Liver (tissue), 9 donors: ENCODE results near the gene MYO5C. TPM values are rescaled to one million over a fixed set of nuclear protein-coding genes. Genes with fewer than 3 reads are reported as not detected.

Experiments used
- DNase-seq: peaks from one replicate; pipeline ENCODE4 v3.0.0-alpha.2; 2017; ENCODE audit warnings: low spot score
- H3K27ac ChIP-seq, 2 donors: one replicate each; pipeline ENCODE4 v1.7.0; 2013; ENCODE audit warnings: inconsistent platforms in 2 of 2, low read length in 2 of 2, control low read depth in 1 of 2, low read depth in 1 of 2, mild to moderate bottlenecking in 1 of 2
- H3K27me3 ChIP-seq, 4 donors: one replicate each; pipeline versions ENCODE4 v1.6.1 to v1.7.0; 2013; ENCODE audit warnings: low read length in 3 of 4, inconsistent platforms in 1 of 4, mild to moderate bottlenecking in 1 of 4, moderate library complexity in 1 of 4; ENCODE audit not compliant: control insufficient read depth in 4 of 4, insufficient read depth in 4 of 4
- H3K36me3 ChIP-seq, 4 donors: one replicate each; pipeline versions ENCODE4 v1.6.1 to v1.7.0; 2013; ENCODE audit warnings: low read length in 3 of 4, mild to moderate bottlenecking in 3 of 4, low read depth in 1 of 4, moderate library complexity in 1 of 4; ENCODE audit not compliant: control insufficient read depth in 4 of 4, insufficient read depth in 3 of 4
- H3K4me1 ChIP-seq, 4 donors: one replicate each; pipeline versions ENCODE4 v1.6.1 to v1.7.0; 2013; ENCODE audit warnings: low read length in 3 of 4, mild to moderate bottlenecking in 3 of 4, moderate library complexity in 1 of 4; ENCODE audit not compliant: control insufficient read depth in 4 of 4, insufficient read depth in 4 of 4
- H3K4me3 ChIP-seq, 3 donors: one replicate each; pipeline versions ENCODE4 v1.6.1 to v1.7.0; 2013; ENCODE audit warnings: low read length in 3 of 3, control low read depth in 1 of 3, low read depth in 1 of 3, mild to moderate bottlenecking in 1 of 3
- H3K9ac ChIP-seq, 2 donors: one replicate each; pipeline ENCODE4 v1.7.0; 2013; ENCODE audit warnings: low read length in 2 of 2, mild to moderate bottlenecking in 2 of 2, moderate library complexity in 2 of 2, control low read depth in 1 of 2, low read depth in 1 of 2
- H3K9me3 ChIP-seq, 4 donors: one replicate each; pipeline versions ENCODE4 v1.6.1 to v1.7.0; 2013; ENCODE audit warnings: low read length in 3 of 4; ENCODE audit not compliant: control insufficient read depth in 4 of 4
- EGR1 ChIP-seq, 2 donors: IDR thresholded peaks; 2 replicates each; pipeline ENCODE4 v1.6.1; 2016 to 2018; ENCODE audit warnings: antibody characterized with exemption in 2 of 2, low read depth in 2 of 2
- FOXA1 ChIP-seq: IDR thresholded peaks from 2 replicates; pipeline ENCODE4 v1.6.1; 2016; ENCODE audit warnings: antibody characterized with exemption
- FOXA2 ChIP-seq: IDR thresholded peaks from 2 replicates; pipeline ENCODE4 v1.6.1; 2016; ENCODE audit warnings: antibody characterized with exemption
- GABPA ChIP-seq, 2 donors: IDR thresholded peaks in 1 of 2; conservative IDR thresholded peaks in 1 of 2; 2 replicates each; pipeline ENCODE4 v1.6.1; 2016; ENCODE audit warnings: antibody characterized with exemption in 2 of 2, mild to moderate bottlenecking in 1 of 2, moderate library complexity in 1 of 2
- HNF4A ChIP-seq, 2 donors: conservative IDR thresholded peaks; 2 replicates each; pipeline ENCODE4 v1.6.1; 2016; ENCODE audit warnings: antibody characterized with exemption in 2 of 2, mild to moderate bottlenecking in 2 of 2
- HNF4G ChIP-seq: IDR thresholded peaks from 2 replicates; pipeline ENCODE4 v1.6.1; 2016; ENCODE audit warnings: antibody characterized with exemption
- JUND ChIP-seq, 2 donors: IDR thresholded peaks; 2 replicates each; pipeline ENCODE4 v1.6.1; 2016; ENCODE audit warnings: antibody characterized with exemption in 2 of 2
- RAD21 ChIP-seq, 2 donors: IDR thresholded peaks; 2 replicates each; pipeline ENCODE4 v1.6.1; 2016; ENCODE audit warnings: antibody characterized with exemption in 2 of 2, mild to moderate bottlenecking in 2 of 2
- RXRA ChIP-seq, 2 donors: IDR thresholded peaks; 2 replicates each; pipeline ENCODE4 v1.6.1; 2017 to 2018; ENCODE audit warnings: antibody characterized with exemption in 2 of 2, mild to moderate bottlenecking in 1 of 2
- SP1 ChIP-seq: IDR thresholded peaks from 2 replicates; pipeline ENCODE4 v1.6.1; 2018; ENCODE audit warnings: antibody characterized with exemption, mild to moderate bottlenecking
- YY1 ChIP-seq: IDR thresholded peaks from 2 replicates; pipeline ENCODE4 v1.6.1; 2016; ENCODE audit warnings: antibody characterized with exemption, mild to moderate bottlenecking
- ZBTB33 ChIP-seq: IDR thresholded peaks from 2 replicates; pipeline ENCODE4 v1.6.1; 2016; ENCODE audit warnings: antibody characterized with exemption
- WGBS: extraction: QIAGEN DNeasy Blood & Tissue Kit; methylation state at CpG from one replicate; pipeline ENCODE4 v1.1.7; 2013; 5-methylcytosine and 5-hydroxymethylcytosine counted together
- polyA plus RNA-seq, 2 donors: library from polyadenylated mRNA; stranded (reverse) in 1 of 2; unstranded in 1 of 2; fragments of 200-250 nt in 1 of 2; fragments of >200 nt in 1 of 2; fragmentation: Nextera tagmentation in 1 of 2; extraction: Ambion mirVana in 1 of 2; gene quantifications; one replicate each; pipeline versions ENCODE4 v1.2.1 to v1.2.3, GENCODE V29; 2013 to 2015
- total RNA-seq, 2 donors: library from RNA; depleted of rRNA; stranded (reverse); fragments of >200 nt; gene quantifications; one replicate each; pipeline ENCODE4 v1.2.3, GENCODE V29; 2014
- TF ChIP-seq, protein P1 (sequence below): fragments of 150-350 bp; IDR thresholded peaks from 2 replicates; pipeline ENCODE4 v1.5.1; 2017; ENCODE audit warnings: improper control_type of control experiment, low read depth, low read length; ENCODE audit not compliant: missing input control
- TF ChIP-seq, protein P2 (sequence below): IDR thresholded peaks from 2 replicates; pipeline ENCODE4 v1.6.1; 2016; ENCODE audit warnings: antibody characterized with exemption, mild to moderate bottlenecking
- TF ChIP-seq, protein P3 (sequence below): IDR thresholded peaks from 2 replicates; pipeline ENCODE4 v1.6.1; 2016; ENCODE audit warnings: antibody characterized with exemption
- donor health status: healthy.
- donor health status: healthy.
- donor health status: healthy.
- donor health status: healthy.
- donor health status: healthy.

MYO5C gene
- total and polyA plus RNA-seq, 4 donors: 1.9 to 8.6 (median 3.0) TPM

DNA sequence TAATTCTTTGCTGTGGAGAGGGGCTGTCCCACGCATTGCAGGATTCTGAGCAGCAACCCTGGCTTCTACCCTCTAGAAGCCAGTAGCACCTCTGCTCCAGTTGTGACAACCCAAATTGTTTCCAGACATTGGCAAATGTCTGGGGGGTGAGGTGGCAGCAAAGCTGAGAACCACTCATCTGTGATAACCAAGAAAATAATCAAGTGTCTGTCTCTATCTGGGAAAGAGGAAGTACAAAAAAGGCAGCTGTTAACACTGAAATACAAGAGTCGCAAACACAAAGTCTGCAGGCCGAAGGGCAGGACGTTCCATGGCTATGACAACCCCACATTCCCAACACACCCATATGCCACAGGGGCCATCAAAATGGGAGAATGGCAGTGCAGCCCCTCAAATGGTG lies 62.2 kb downstream of the MYO5C start:
- peaks cover 2 to 8% (median 5%) of the 10 kb centered on the region in 4 donors for H3K36me3 ChIP-seq
- TF ChIP-seq SP1 (no peak), GABPA (IDR thresholded peaks at IDR 0.05 in 1 of 2, conservative IDR thresholded peaks at IDR 0.05 in 1 of 2) (no peak), YY1 (no peak), JUND (IDR thresholded peaks at IDR 0.05) (no peak), RXRA (IDR thresholded peaks at IDR 0.05) (no peak), HNF4G (no peak)
- TF ChIP-seq, protein P1, sequence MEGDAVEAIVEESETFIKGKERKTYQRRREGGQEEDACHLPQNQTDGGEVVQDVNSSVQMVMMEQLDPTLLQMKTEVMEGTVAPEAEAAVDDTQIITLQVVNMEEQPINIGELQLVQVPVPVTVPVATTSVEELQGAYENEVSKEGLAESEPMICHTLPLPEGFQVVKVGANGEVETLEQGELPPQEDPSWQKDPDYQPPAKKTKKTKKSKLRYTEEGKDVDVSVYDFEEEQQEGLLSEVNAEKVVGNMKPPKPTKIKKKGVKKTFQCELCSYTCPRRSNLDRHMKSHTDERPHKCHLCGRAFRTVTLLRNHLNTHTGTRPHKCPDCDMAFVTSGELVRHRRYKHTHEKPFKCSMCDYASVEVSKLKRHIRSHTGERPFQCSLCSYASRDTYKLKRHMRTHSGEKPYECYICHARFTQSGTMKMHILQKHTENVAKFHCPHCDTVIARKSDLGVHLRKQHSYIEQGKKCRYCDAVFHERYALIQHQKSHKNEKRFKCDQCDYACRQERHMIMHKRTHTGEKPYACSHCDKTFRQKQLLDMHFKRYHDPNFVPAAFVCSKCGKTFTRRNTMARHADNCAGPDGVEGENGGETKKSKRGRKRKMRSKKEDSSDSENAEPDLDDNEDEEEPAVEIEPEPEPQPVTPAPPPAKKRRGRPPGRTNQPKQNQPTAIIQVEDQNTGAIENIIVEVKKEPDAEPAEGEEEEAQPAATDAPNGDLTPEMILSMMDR: no peak
- TF ChIP-seq, protein P2, sequence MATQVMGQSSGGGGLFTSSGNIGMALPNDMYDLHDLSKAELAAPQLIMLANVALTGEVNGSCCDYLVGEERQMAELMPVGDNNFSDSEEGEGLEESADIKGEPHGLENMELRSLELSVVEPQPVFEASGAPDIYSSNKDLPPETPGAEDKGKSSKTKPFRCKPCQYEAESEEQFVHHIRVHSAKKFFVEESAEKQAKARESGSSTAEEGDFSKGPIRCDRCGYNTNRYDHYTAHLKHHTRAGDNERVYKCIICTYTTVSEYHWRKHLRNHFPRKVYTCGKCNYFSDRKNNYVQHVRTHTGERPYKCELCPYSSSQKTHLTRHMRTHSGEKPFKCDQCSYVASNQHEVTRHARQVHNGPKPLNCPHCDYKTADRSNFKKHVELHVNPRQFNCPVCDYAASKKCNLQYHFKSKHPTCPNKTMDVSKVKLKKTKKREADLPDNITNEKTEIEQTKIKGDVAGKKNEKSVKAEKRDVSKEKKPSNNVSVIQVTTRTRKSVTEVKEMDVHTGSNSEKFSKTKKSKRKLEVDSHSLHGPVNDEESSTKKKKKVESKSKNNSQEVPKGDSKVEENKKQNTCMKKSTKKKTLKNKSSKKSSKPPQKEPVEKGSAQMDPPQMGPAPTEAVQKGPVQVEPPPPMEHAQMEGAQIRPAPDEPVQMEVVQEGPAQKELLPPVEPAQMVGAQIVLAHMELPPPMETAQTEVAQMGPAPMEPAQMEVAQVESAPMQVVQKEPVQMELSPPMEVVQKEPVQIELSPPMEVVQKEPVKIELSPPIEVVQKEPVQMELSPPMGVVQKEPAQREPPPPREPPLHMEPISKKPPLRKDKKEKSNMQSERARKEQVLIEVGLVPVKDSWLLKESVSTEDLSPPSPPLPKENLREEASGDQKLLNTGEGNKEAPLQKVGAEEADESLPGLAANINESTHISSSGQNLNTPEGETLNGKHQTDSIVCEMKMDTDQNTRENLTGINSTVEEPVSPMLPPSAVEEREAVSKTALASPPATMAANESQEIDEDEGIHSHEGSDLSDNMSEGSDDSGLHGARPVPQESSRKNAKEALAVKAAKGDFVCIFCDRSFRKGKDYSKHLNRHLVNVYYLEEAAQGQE: no peak
- H3K4me3 ChIP-seq: no peak overlapping the region
- no peaks in the 10 kb centered on the region for H3K27me3 ChIP-seq
- no peaks in the 10 kb centered on the region for H3K9me3 ChIP-seq
- H3K27ac ChIP-seq: no peak overlapping the region
- H3K9ac ChIP-seq: no peak overlapping the region
- 71% methylated on average over 4 of the region's 4 CpGs for WGBS
- no peak for DNase-seq
- peaks cover 0 to 3% (median 0%) of the 10 kb centered on the region in 4 donors for H3K4me1 ChIP-seq

- no peak overlapping the region for H3K27ac ChIP-seq
- no peak overlapping the region for H3K4me3 ChIP-seq
- no peaks in the 10 kb centered on the region for H3K27me3 ChIP-seq
- TF ChIP-seq EGR1 (IDR thresholded peaks at IDR 0.05; ENCODE audit: low read depth in 2 of 2) (no peak), ZBTB33 (no peak)
- peaks cover 0 to 3% (median 0%) of the 10 kb centered on the region in 4 donors for H3K4me1 ChIP-seq
- peaks cover 2 to 8% (median 5%) of the 10 kb centered on the region in 4 donors for H3K36me3 ChIP-seq
- WGBS: 75% methylated on average over 1 of the region's 1 CpG
- H3K9me3 ChIP-seq: no peaks in the 10 kb centered on the region
- no peak for DNase-seq
- H3K9ac ChIP-seq: no peak overlapping the region
These were observed 63.3 kb downstream of the MYO5C start for GRCh38 chr15:52232327-52232726.

- H3K4me1 ChIP-seq: peaks cover 0 to 3% (median 0%) of the 10 kb centered on the region in 4 donors
- no peaks in the 10 kb centered on the region for H3K9me3 ChIP-seq
- H3K27ac ChIP-seq: no peak overlapping the region
- WGBS: 62% methylated on average over 1 of the region's 1 CpG
- H3K27me3 ChIP-seq: no peaks in the 10 kb centered on the region
- peaks cover 0 to 2% (median under 1%) of the 10 kb centered on the region in 4 donors for H3K36me3 ChIP-seq
- DNase-seq: no peak
- TF ChIP-seq ZBTB33 (no peak), GABPA (IDR thresholded peaks at IDR 0.05 in 1 of 2, conservative IDR thresholded peaks at IDR 0.05 in 1 of 2) (no peak), RAD21 (IDR thresholded peaks at IDR 0.05) (no peak), FOXA1 (no peak), HNF4A (conservative IDR thresholded peaks at IDR 0.05) (no peak), FOXA2 (no peak)
- TF ChIP-seq, protein P1: no peak
- TF ChIP-seq, protein P3, sequence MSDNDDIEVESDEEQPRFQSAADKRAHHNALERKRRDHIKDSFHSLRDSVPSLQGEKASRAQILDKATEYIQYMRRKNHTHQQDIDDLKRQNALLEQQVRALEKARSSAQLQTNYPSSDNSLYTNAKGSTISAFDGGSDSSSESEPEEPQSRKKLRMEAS: no peak
- H3K9ac ChIP-seq: no peak overlapping the region
- no peak overlapping the region for H3K4me3 ChIP-seq
These were observed 65.5 kb downstream of the MYO5C start for GRCh38 chr15:52230073-52230472.
